Heart left ventricle (tissue), 13 donors: Measurements from ENCODE around the gene TRDN.

Source experiments
- CTCF ChIP-seq, 12 donors: fragments of 200-600 bp; sonication (generic) in 4 of 12; IDR thresholded peaks; one replicate each; pipeline versions ENCODE4 v1.5.0 to v1.8.0; 2018 to 2022; ENCODE audit warnings: antibody characterized with exemption in 12 of 12, mild to moderate bottlenecking in 5 of 12
- POLR2A ChIP-seq, 2 donors: fragments of 450-650 bp; IDR thresholded peaks; one replicate each; pipeline ENCODE4 v1.6.1; 2017; ENCODE audit warnings: antibody characterized with exemption in 2 of 2, mild to moderate bottlenecking in 2 of 2, moderate library complexity in 2 of 2
- donor health status: ischemic (EF 13 %, LVEDD 7.1; RV severe dilation, severe dysfunction).
- donor health status: DM: no; HTN: yes; CAD: no.
- donor health status: DM: no; HTN: no; CAD: no.
- donor health status: ischemic (EF 25% LVEDD 6.9; RV normal size, moderate dysfunction).
- donor health status: ischemic (EF 25% LVEDD 5.7; RV mildly dilated, moderate dysfunction).
- donor health status: ischemic (EF 35%, LVEDD 5.7; RV mildly dilated, moderate dysfunction).
- donor health status: nonischemic (EF 11% LVEDD 7.7; RV severe dilation, severe dysfunction).
- donor health status: DM: yes; HTN: yes; CAD: no.
- donor health status: PGD.
- donor health status: ischemic (EF 29% LVEDD 5.4; RV normal size, mild dysfunction).
- donor health status: nonischemic (EF 23%, LVEDD 6.1; RV moderate dilation, normal function).

GRCh38 chr6:123604067-123604466 is 32.7 kb downstream of the TRDN start:
- TF ChIP-seq CTCF (IDR thresholded peaks at IDR 0.05) = no peak
- TF ChIP-seq POLR2A (IDR thresholded peaks at IDR 0.05) = no peak
